AG04450 (cell line): ENCODE results near the gene SLC26A9. TPM values are rescaled to one million over a fixed set of nuclear protein-coding genes. Genes with fewer than 3 reads are reported as not detected.

Experiments used
- CTCF ChIA-PET: fragments of 300-600, 350-600 bp; formaldehyde crosslinking; extraction: SDS; loops from one replicate; lab custom pipeline; 2022; ENCODE audit warnings: antibody characterized with exemption, inconsistent platforms; lab: Charles Lee
- POLR2A ChIA-PET: fragments of 350-600 bp; formaldehyde crosslinking; extraction: SDS; loops from one replicate; lab custom pipeline; 2021; ENCODE audit warnings: antibody characterized with exemption, inconsistent platforms; lab: Yijun Ruan, JAX
- DNase-seq: peaks from one replicate; pipeline ENCODE4 v3.0.0-alpha.2; 2011; ENCODE audit warnings: low read depth, low spot score
- H3K27ac ChIP-seq: one replicate; pipeline ENCODE4 v1.5.1; 2012; ENCODE audit warnings: low read depth, low read length, control low read depth
- H3K27me3 ChIP-seq: one replicate; pipeline ENCODE4 v1.6.0; 2012; ENCODE audit warnings: low read length; ENCODE audit not compliant: control insufficient read depth, insufficient read depth
- H3K4me3 ChIP-seq: 2 replicates; pipeline ENCODE4 v1.5.1; 2011; ENCODE audit warnings: mild to moderate bottlenecking, low read depth, low read length, control low read depth
- H3K9me3 ChIP-seq: 2 replicates; pipeline ENCODE4 v1.5.1; 2012; ENCODE audit warnings: low read length; ENCODE audit not compliant: control insufficient read depth, insufficient read depth
- CTCF ChIP-seq: IDR thresholded peaks from 2 replicates; pipeline ENCODE4 v1.5.1; 2011; ENCODE audit warnings: low read depth, low read length, control low read depth, inconsistent platforms
- polyA plus RNA-seq: library from polyadenylated mRNA; depleted of rRNA; stranded (reverse); fragments of >200 nt; gene quantifications from 2 replicates; pipeline ENCODE4 v1.2.3, GENCODE V29; 2011

Gene SLC26A9
- polyA plus RNA-seq, 1 experiment: not detected

GRCh38 chr1:205926636-205927035, 16.6 kb downstream of the SLC26A9 start:
- CTCF ChIA-PET: interaction anchor here (21.7 kb wide), 1 partner anchor 55 kb away, joined by 567 read pairs; no protein-coding TSS in a partner anchor
- H3K27ac ChIP-seq: no peak overlapping the region
- H3K9me3 ChIP-seq: no peaks in the 10 kb centered on the region; the same call in 1 of the 2 replicates
- H3K4me3 ChIP-seq: no peak overlapping the region
- POLR2A ChIA-PET: no interaction called here
- TF ChIP-seq CTCF: no peak
- DNase-seq: no peak
- H3K27me3 ChIP-seq: peaks cover 14% of the 10 kb centered on the region

- no peak overlapping the region for H3K27ac ChIP-seq
- no peaks in the 10 kb centered on the region for H3K9me3 ChIP-seq
- peaks cover 14% of the 10 kb centered on the region for H3K27me3 ChIP-seq
- ChIA-PET POLR2A (no interaction called here), CTCF (interaction anchor here (21.7 kb wide), 1 partner anchor 56 kb away, joined by 567 read pairs; no protein-coding TSS in a partner anchor)
- no peak for TF ChIP-seq CTCF
- no peak for DNase-seq
- H3K4me3 ChIP-seq: no peak overlapping the region
Observed at GRCh38 chr1:205926213-205926612, 17.0 kb downstream of the SLC26A9 start.

- ChIA-PET CTCF (interaction anchor here (21.7 kb wide), 1 partner anchor 56 kb away, joined by 567 read pairs; no protein-coding TSS in a partner anchor), POLR2A (no interaction called here)
- TF ChIP-seq CTCF: no peak
- peaks cover 14% of the 10 kb centered on the region for H3K27me3 ChIP-seq
- no peaks in the 10 kb centered on the region for H3K9me3 ChIP-seq
- H3K4me3 ChIP-seq: no peak overlapping the region
- DNase-seq: no peak
- no peak overlapping the region for H3K27ac ChIP-seq
Observed at GRCh38 chr1:205925736-205926135, 17.5 kb downstream of the SLC26A9 start.

- Histone ChIP-seq H3K9me3 (no peaks in the 10 kb centered on the region), H3K4me3 (no peak overlapping the region), H3K27ac (no peak overlapping the region), H3K27me3 (peaks cover 11% of the 10 kb centered on the region)
- DNase-seq: no peak
- no peak for TF ChIP-seq CTCF
- POLR2A ChIA-PET: no interaction called here
- CTCF ChIA-PET: interaction anchor here (21.7 kb wide), 1 partner anchor 57 kb away, joined by 567 read pairs; no protein-coding TSS in a partner anchor
Observed at GRCh38 chr1:205924460-205924790, 18.8 kb downstream of the SLC26A9 start.

- no peak for DNase-seq
- ChIA-PET POLR2A (no interaction called here), CTCF (interaction anchor here (21.7 kb wide), 1 partner anchor 58 kb away, joined by 567 read pairs; no protein-coding TSS in a partner anchor)
- H3K27ac ChIP-seq: no peak overlapping the region
- H3K27me3 ChIP-seq: peaks cover 7% of the 10 kb centered on the region
- TF ChIP-seq CTCF: no peak
- no peaks in the 10 kb centered on the region for H3K9me3 ChIP-seq
- H3K4me3 ChIP-seq: no peak overlapping the region
Observed at GRCh38 chr1:205923651-205924459, 19.4 kb downstream of the SLC26A9 start.
